NCI-H2196 treated with DMSO at 0.1 percent for 48 hours (cell line): ENCODE results near the gene MCF2L.

Source experiments
- DNase-seq: peaks from one replicate; lab custom pipeline; 2025; ENCODE audit not compliant: unreplicated experiment; lab: John Stamatoyannopoulos, UW

The MCF2L gene

DNA sequence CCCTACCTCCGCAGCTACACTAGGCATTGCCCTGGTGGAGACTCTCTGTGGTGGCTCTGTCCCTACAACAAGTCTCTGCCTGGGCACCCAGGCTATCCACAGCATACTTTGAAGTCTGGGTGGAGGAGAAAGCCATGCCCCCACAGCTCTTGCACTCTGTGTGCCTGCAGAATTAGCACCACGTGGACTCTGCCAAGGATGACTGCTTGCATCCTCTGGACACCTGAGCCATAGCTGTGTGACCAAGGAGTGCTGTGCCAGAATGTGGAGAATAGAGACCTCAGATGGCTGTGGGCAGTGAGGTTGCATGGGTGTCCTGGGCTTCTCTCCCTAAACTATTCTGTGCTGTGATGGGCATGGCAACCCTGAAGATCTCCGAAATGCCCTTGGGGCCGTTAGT is 21.2 kb upstream of the MCF2L start:
- DNase-seq: no peak

DNA sequence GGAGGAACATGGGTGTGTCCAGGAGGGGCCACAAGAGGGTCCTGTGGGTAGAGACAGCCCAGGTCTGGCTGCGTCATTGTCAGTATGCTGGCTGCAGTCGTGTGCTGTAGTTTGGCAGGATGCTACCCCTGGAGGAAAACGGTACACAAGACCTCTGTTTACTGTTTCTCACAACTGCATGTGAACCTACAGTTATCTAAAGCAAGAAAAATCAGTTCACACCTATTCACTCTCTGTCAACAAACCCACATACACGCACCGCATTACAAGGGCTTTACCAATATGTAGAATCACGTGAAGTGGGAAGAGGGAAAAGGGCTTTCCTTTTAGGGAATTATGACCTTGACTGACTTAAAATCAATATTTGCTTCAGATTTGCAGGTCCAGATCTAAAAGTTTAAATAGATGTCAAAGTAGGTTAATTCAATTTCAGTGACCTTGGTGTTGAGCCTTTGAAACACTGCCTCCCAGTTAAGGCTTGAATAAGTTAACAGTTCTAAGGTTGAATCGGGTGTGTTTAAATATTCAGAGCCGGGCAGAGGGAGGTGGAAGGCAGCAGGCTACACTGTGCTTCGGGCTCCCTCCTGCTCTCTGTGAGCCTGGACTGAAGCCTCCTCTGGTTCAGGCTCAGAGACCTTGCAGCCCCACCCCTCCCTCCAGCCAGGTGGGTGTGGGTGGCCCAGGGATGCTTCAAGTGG is 17.2 kb upstream of the MCF2L start:
- DNase-seq: no peak

DNA sequence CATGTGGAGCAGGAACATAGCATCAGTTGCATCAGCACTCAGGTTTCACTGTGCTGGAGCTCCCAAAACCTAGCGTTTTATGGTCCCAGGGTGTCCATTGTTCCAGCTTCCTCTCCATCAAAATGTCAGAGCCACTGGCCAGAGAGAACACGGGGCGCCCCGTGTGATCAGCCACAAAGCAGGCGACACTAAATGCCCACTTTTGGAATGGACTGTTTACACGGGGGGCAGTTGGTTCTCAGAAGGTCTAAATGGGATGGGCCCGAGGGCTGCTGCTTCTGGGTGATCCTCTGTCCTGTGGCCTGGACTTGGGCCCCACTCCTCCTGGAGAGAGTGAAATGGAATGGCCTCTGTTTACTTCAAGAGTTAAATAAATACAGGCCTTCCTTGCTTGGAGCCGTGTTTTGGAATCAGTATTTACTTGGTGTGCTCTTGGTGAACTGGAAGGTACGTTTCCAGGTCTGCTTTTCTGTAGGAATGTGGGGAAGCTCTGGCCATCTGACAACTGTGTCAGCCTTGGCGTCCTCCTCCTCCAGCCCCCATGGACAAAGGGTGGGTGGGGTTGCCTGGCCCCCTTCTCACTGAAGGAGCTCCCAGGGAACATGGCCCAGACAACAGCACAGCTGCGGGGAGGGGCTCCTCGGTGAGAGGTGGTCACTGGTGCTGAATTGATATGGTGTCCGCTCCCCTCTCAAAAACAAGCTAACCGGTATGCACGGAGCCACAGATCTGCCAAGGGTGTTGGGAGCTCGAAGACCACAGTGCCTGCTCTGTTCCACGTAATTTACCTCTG is 16.1 kb upstream of the MCF2L start:
- DNase-seq: no peak

DNA sequence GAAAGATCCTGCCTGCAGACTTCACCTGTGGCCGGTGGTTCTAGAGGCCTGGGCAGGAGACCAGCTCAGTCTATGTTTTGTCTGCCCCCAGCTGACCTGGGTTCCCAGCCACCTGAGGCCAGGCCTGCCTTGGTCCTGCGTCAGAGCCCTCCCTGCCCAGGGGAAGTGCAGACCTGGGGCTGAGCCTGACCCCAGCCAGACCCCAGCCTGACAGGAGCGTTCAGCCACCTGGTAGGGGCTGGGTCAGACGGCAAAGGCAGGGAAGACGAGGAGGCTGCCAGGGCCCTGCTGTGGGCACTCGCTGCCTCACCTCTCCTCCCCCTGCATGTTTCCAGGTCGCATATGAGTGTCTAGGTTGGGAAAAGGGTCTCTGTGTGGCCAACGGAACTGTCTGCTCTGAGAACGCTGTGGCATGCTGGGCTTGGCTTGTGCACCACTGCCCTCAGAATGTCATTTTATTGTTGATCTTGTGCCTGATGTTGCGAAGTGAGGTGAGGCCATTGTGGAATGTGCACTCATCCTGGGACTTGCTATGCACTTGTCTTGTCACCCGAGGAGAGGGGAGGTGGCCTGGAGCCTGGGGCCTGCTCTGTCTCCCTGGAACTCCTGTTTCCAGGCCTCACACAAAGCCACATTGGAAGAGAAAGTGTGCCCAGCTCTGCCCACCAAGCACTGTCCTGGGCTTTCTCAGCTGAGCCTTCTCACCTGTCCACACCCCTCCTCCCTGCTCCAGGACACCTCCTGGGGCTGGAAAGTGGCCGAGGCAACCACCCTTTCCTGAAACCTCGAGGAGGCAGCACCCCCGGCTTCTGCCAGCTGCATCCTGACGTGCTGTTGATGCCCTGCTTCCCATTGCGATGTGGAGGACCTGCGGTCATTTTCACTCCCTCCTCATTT is 15.2 kb upstream of the MCF2L start:
- no peak for DNase-seq

DNA sequence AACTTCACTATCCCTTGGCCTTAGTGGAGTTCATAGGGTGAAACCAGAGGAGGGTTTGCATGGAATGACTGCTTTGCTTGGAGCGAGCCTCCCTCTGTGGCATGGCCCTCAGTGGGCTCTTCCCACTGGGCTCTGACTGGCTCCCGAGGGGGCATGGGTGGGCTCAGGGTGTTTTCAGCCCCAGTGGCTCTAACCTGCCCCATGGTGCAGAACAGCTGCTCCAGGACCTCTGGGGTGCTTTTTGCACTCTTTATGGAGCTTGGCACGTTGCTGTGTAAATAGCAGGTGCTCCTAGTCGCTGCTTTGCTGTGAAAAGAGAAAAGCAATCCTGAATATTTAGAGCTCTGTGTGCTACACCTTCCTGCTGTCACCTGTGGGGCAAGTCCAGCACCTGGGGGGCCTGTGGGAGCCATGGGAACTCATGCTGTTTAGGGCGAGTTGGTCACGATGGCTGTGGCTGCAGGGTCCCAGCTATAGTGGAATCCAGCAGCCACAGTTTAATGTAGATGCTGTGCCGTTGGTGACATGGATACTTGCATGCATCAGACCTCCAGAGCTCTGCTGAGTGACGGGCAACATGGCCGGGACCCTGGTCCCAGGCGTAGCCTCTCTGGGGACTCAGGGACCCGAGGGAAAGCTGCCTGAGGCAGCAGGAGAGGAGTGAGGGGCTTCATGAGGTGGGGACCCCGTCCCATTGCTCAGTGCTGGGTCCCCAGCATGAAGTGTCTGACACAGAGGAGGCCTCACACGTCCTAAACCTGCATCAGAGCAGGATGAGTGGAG is 14.3 kb upstream of the MCF2L start:
- DNase-seq: no peak

DNA sequence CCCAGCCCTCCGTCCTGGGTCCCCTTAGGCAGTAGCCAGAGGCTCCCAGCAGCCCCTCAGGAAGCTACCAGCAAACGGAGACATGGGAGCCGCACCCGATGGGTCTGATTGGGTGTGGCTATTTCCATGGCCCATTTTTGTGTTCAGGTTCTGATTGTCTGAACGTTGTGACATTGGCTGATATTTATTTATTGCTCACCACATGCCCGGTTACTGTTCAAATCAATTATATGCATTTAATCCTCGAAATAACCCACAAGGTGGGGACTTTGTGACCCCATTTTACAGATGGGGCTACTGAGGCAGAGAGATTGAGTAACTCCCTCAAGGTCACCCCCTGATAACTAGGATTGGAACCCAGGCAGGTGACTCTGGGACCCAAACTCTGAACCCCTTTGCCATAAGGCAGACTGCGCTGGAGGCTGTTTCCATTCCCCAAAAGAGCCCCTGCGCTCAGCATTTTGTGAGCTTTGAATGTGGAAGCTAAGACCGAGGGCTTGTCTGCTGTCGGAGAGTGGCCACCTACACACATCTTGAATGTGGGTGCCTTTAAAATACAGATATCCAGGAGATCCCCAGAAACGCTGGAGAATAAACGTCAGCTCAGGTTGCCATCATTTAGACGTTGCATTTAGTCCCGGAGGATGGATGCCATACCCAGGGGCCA is 13.6 kb upstream of the MCF2L start:
- no peak for DNase-seq

DNA sequence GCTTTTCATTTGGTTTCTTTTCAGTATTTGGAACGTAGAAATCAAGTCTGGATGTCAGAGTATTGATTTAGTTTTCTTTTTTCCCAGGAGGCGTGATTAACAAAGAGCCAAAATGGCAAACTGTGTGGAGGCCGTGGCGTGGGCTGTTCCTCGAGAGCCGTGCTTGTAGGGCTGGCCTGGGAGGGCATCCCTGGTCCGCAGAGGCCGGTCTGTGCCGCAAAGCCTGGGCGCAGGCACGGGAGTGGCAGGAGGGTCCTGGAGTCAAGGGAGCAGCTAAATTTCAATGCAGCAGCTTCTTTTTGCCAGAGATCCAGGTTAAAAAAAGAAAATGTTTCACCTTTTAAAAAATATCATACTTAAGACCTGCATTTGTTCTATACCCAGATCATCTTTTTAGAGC is 13.1 kb upstream of the MCF2L start:
- no peak for DNase-seq

DNA sequence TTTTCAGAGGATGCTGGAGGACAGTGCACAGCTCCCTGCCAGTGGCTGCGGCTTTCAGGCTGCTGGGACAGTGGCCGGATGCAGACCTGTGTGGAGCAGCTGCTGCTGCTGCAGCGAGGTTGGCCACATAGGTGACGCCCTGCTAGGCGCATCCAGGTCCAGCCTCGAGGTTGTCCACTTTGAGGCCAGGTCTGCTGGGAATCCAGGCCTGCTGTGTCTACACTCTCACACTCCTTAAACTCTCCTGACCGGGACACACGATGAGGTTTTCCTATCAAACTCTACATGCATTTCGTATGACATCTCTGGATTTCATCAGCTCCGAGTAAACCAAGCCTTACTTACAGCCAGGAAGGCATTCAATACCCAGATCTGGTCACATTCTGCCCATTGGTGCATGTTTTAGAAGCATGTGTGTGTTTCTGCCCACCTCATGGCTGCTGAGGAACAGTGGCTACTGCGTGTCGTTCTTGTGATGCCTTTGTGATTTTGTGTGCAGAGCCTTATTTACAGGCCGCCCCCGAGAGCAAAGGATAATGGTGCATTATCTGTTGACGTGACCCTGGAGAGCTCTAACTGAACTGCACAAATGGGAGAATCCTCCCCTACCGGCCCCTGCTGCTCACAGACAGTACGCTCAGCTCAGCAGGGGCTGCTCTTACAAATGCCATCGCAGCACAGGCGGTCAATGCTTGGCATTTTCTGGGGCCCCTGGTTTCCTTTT is 12.3 kb upstream of the MCF2L start:
- no peak for DNase-seq

DNA sequence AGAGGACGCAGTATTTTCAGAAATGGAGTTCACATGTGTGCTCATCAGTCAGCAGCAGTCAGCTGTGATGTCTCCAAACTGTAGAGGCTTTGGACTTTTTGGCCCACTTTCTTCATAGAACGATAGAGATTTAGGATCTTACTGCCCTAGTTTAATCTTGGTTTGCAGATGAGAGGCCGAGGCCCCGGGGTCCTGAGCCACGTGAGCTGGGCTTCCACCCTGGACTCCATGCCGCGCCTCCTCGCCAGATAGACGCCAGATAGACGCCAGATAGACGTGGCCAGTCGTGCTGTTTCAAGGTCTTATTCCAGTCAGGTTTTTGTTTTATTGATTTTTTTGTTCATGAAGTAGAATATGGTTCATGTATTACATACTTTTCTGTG is 11.7 kb upstream of the MCF2L start:
- no peak for DNase-seq

DNA sequence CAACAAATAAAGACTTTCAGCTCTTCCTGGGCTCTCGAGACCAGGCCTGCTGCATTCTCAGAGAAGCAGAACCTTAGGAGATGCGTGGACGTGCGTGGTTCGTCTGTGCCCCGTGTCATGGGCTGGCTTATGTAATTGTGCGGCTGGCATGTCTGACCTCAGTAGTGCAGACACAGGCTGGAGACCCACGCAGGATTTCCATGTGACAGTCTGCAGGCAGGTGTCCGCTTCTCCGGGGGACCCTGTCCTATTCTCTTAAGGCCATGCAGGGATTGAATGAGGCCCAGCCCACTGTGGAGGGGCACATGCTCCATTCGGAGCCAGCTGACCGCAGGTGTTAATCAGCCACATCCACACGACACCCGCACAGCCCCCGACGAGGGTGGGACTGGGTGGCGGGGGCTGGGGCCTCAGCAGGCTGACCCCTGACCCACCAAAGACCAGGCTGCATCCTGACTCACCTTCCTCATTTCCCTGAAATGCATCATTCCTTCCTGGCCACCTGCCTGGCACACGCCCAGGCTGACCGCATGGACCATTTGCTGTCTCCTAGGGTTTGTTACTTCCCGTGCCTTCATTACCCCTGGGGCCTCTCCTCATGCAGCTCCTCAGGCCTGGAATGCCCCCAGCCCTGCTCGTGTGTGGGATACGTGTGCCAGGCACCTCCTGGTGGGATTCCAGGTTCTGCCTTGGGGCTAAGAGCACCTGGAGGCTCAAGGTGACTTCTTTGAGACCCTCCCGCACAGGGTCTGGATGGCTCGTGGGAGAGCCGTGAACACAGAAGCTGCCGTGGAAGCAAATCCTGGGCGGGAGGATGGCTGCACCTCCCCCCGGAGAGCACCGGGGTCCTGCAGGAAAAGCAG is 10.7 kb upstream of the MCF2L start:
- DNase-seq: no peak

DNA sequence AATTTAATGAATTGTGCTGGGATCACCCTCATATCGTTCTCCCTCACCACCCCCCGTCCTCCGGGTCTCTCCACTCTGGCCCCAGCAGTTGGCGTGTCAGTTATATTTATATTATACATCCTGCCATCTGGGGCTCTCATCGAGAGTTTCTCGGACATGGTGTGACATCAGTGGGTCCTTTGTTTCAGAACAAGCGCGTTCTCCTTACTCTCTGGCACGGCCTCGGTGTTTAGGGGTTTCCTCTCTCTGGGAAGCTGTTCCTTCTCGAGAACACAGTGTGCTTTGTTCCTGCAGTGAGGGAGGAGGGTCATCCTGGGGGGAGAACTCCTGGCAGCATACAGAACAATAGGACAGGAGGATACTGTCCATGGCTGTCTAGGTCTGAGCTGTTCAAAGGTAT is 9.8 kb upstream of the MCF2L start:
- no peak for DNase-seq

DNA sequence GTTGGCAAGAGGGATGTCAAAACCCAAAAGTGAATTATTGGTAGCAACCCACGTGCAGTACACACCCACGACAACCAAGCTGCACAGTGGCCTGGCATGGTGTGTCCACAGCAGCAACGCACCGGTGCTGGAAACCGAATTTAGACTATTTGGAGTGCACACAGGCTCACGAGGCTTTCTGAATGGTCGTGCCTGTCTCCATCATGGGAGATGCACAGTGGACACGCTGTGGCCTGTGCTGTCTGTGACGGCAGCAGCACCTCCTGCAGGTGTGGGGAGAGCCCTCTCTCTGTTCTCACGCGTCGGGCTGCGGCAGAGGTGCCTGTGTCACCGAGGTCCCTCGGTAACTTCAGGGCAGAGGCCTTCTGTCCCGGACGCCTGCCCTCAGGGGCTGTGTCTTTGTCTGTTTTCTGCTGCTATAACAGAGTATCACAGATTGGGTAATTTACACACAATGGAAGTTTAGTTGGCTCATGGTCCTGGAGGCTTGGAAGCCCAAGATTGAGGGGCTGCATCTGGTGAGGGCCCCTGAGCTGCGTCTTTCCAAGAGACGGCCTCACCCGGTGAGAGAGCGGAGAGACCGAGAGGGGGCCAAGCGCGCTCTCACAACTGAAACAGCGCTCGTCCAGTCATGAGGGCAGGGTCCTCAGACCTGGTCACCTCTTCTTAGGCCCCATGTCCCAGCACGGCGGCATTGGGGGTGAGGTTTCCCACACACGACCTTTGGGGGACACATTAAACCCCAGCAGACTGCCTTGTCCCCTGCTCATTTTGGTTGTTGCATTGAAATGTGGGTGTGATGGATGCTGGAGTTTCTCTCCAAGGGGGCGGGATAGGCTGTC is 9.1 kb upstream of the MCF2L start:
- no peak for DNase-seq

DNA sequence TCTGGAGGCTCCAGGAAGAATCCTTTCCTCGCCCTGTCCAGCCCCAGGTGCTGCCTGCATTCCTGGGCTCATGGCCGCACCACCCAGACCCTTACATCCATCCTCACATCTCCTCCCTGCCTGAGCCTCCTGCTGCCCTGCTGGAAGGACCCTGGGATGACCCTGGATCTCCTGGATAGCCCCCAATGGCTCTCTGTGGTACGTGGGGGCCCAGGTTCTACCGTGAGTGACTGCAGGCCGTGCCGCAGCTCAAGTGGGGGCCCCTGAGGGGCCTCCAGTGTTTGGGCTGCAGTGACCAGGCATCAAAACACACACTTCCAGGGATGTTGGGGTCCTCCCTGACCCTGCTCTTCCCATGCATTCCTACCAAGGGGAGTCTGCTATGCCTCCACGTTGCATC is 8.3 kb upstream of the MCF2L start:
- no peak for DNase-seq

DNA sequence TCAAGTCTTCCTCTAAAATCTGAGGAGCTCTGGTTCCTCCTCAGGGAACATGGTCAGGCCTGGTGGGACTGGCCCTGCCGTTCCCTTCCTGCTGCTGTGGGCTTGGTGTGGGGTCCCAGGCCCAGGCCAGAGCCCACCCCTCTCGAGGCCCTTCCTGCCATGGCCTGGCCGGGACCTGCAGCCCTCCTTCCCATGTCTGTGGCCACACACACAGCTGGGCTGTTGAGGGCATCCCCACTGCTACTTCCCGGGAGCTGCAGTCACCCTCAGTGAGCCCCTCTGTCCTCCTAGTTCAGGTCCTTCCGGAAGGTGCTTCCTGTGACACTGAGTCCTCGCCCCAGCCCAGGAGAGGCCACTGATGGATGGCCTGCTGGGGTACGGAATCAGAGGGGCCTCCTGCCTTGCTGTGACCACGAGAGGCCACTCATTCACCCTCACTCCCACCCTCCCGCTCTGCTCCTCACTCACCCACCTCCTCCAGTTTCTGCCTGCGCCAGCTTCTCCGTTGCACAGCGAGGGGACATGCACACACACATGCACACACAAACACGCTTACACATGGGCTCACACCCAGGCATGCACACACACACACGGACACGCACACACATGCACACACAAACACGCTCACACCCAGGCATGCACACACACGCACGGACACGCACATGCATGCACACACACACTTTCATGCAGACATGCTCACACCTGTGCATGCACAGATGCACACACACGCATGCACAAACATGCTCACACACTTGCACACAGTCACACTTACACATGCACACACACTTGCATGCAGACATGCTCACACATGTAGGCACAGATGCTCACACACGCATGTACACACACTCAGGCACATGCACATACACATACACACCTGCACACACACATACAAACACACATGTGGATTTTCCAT is 7.3 kb upstream of the MCF2L start:
- no peak for DNase-seq

DNA sequence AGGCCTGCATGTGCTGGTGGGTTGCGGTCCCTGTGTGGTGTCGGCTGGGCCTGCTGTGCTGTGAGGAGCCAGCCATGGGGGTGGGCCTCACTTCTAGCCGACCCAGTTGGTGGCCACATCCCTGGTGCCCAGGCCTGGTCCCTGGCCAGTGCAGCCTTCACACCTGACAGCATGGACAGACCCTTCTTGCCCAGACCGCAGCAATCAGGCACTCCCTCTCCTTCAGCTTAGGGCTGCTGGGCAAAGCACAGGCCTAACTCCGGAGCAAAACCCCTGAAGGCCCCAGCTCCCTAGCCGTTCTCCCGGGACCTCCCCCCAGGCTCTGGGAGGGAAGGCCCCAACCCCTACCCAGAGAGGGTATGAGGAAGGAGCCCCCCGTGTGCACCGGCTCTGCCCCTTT is 6.6 kb upstream of the MCF2L start:
- no peak for DNase-seq

DNA sequence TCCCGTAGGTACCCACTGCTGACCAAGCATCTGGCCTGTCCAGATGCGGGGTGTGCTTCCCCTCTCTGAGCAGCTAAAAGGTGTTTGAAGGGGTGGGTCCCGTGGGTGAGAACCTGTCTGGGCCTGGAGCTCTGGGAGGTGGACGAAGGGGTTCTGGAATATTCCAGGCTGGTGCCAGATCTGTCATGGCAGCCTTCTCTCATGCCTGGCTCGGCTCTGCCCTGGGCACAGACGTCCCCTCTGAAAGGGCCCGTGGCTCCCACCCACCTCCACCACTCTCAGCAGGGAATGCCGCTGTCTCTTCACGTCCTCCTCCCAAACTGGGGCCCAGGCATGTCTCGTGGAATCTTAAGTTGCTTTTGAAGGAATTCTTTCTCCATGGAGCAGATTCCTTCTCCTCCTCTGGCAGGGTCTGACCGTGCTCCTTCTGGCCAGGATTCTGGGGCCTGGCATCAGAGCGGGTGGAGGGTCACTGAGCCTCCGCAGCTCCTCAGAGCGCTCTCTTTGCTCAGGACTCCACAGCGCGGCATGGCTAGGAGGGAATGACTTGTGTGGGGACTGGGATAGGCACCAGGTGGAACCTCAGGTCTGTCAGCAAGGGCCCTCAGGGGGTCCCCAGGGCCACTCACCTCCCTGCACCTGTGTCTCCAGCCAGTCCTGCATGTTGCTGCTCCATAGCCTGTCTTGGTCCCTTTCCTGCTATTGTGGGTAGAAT is 5.9 kb upstream of the MCF2L start:
- DNase-seq: no peak
